GM18502 (cell line): ENCODE data around the gene WDR90.

Source experiments
- ATAC-seq: cut with Tn5 transposase; IDR thresholded peaks from one replicate; pipeline ENCODE4 v1.9.1; 2021; ENCODE audit warnings: mild to moderate bottlenecking; ENCODE audit not compliant: unreplicated experiment, poor library complexity

Gene WDR90

GRCh38 chr16:674214-674881, 25.2 kb downstream of the WDR90 start:
- no peak for ATAC-seq

- no peak for ATAC-seq
Observed at GRCh38 chr16:674968-675883, 26.1 kb downstream of the WDR90 start, which contains the start of gene RHBDL1. Gene RHBDL1, plus strand, starts transcription at chr16:675671. Its CDS starts 120 bp downstream, at chr16:675791.

- no peak for ATAC-seq
Observed at GRCh38 chr16:675884-676564, 26.9 kb downstream of the WDR90 start.

GRCh38 chr16:676565-676902, 27.4 kb downstream of the WDR90 start:
- no peak for ATAC-seq

- no peak for ATAC-seq
Observed at GRCh38 chr16:676913-677312, 27.7 kb downstream of the WDR90 start.

- no peak for ATAC-seq
Observed at GRCh38 chr16:677316-678190, 28.4 kb downstream of the WDR90 start.

DNA sequence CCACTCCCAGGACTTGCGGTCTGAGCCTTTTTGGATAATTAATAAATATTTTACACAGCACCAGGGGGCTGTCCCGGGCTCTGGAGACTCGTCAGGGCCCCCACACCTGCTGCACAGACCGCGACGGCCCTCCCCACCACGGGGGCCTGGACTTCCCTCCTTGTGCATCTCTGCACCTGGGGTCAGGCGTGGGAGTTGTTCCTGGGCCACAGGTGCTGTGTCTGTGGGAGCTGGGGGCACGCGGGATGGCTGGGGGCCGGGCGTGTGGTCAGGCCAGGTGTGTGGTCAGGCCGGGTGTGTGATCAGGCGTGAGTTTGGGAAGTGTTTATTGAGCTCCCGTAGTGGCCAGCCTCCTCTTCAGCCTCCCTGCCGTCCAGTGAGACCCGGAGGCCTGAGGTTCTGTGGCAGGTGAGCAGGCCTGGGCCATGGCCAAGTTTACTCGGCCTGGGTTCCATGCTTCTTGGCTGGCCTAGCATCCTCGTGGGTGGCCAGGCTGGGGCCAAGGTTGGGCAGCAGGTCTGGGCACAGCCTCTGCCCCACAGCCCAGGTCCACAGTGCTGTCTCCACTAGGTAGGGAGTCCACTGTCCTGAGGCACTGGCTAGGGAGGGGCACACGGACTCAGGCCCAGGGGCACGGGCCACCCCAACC, 29.2 kb downstream of the WDR90 start:
- no peak for ATAC-seq

GRCh38 chr16:678858-679813, 30.0 kb downstream of the WDR90 start:
- ATAC-seq, result no peak

GRCh38 chr16:679814-680624, 30.9 kb downstream of the WDR90 start, which contains the start of gene STUB1:
Gene STUB1, plus strand, starts transcription at chr16:680410. Its CDS starts 116 bp downstream, at chr16:680526.
- peak; percentile 41 for ATAC-seq

- no peak for ATAC-seq
Observed at GRCh38 chr16:680625-680945, 31.4 kb downstream of the WDR90 start.

DNA sequence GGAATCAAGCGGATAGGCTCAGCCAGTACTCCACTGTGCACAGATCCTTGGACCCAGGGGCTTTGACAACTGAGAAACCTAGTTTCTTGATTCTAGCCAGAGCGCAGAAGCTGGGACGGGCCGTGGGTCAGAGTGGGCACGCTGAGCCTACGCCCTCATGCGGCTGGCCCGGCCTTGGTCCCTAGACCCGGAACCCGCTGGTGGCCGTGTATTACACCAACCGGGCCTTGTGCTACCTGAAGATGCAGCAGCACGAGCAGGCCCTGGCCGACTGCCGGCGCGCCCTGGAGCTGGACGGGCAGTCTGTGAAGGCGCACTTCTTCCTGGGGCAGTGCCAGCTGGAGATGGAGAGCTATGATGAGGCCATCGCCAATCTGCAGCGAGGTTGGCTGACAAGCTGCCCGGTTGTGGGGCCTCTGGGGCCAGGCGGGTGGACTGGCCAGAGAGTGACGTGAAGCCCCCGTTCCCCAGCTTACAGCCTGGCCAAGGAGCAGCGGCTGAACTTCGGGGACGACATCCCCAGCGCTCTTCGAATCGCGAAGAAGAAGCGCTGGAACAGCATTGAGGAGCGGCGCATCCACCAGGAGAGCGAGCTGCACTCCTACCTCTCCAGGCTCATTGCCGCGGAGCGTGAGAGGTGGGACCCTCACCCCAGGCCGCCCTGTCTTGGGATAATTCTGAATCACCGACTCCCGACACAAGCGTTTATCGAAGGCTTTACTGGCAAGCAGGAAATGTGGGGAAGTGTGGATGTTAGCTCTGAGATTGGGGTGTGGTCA, 32.0 kb downstream of the WDR90 start:
- no peak for ATAC-seq

DNA sequence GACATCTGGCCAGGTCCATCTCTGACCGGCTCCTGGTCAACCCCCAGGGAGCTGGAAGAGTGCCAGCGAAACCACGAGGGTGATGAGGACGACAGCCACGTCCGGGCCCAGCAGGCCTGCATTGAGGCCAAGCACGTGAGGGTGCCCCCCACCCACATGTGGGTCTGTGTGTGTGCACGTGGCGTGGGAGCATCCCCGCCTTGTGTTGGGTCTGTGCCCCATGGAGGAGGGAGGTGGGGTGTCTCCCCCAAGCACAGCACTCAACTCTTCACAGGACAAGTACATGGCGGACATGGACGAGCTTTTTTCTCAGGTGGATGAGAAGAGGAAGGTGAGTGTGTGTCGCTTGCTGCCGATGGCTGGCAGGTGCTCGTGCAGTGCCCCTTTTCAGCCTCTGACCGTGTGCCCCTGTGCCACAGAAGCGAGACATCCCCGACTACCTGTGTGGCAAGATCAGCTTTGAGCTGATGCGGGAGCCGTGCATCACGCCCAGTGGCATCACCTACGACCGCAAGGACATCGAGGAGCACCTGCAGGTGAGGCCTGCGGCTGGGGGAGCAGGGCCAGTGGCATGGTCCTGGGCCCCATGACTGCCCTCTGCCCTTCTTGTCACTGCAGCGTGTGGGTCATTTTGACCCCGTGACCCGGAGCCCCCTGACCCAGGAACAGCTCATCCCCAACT, 32.7 kb downstream of the WDR90 start:
- ATAC-seq, result no peak

GRCh38 chr16:682493-683395, 33.6 kb downstream of the WDR90 start:
- no peak for ATAC-seq

GRCh38 chr16:683396-684070, 34.4 kb downstream of the WDR90 start:
- no peak for ATAC-seq
